Activated CD4-positive, alpha-beta T cell treated with anti-CD3 and anti-CD28 coated beads, Interleukin-2, amount 50 U/mL, for 48 hours (primary cell): ENCODE measurements around the gene MST1.

Experiments
- DNase-seq, 2 experiments: peaks; one replicate each; pipeline ENCODE4 v3.0.0-alpha.2; 2020

The MST1 gene

DNA sequence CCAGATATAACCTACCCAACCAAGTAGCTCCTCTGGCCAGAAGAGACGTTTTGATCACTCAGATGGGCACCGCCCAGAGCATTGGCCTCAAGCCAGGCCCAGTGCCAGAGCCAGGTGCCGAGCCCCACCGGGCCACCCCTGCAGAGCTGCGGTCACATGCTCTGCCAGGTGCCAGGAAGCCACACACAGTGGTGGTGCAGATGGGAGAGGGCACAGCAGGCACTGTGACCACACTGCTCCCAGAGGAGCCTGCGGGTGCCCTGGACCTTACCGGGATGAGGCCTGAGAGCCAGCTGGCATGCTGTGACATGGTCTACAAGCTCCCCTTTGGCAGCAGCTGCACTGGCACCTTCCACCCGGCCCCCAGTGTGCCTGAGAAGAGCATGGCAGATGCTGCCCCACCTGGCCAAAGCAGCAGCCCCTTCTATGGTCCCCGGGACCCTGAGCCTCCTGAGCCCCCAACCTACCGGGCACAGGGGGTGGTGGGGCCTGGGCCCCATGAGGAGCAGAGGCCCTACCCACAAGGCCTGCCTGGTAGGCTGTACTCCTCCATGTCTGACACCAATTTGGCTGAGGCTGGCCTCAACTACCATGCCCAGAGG, 34.2 kb downstream of the MST1 start:
- no peak for DNase-seq

GRCh38 chr3:49654176-49654825, 35.0 kb downstream of the MST1 start:
- DNase-seq = no peak

- no peak for DNase-seq
These were observed 35.7 kb downstream of the MST1 start for GRCh38 chr3:49653621-49654020.

DNA sequence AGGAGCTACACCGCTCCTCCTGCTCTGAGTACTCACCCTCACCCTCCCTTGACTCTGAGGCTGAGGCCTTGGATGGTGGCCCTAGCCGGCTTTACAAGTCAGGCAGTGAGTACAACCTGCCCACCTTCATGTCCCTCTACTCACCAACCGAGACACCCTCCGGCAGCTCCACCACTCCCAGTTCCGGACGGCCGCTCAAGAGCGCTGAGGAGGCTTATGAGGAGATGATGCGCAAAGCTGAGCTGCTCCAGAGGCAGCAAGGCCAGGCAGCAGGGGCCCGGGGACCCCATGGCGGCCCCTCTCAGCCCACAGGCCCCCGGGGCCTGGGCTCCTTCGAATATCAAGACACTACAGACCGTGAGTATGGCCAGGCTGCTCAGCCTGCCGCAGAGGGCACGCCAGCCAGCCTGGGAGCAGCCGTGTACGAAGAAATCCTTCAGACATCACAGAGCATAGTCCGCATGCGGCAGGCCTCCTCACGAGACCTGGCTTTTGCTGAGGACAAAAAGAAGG, 36.3 kb downstream of the MST1 start:
- no peak for DNase-seq

DNA sequence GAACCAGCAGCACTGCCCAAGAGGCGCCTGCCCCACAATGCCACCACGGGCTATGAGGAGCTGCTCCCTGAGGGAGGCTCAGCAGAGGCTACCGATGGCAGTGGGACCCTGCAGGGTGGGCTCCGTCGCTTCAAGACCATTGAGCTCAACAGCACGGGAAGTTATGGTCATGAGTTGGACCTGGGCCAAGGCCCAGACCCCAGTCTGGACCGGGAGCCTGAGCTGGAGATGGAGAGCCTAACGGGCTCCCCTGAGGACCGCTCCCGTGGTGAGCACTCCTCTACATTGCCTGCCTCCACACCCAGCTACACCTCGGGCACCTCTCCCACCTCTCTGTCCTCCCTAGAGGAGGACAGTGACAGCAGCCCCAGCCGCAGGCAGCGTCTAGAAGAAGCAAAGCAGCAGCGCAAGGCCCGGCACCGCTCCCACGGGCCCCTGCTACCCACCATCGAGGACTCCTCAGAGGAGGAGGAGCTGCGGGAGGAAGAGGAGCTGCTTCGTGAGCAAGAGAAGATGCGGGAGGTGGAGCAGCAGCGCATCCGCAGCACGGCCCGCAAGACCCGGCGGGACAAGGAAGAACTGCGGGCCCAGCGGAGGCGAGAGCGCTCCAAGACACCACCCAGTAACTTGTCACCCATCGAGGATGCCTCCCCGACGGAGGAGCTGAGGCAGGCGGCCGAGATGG, 36.9 kb downstream of the MST1 start:
- no peak for DNase-seq

DNA sequence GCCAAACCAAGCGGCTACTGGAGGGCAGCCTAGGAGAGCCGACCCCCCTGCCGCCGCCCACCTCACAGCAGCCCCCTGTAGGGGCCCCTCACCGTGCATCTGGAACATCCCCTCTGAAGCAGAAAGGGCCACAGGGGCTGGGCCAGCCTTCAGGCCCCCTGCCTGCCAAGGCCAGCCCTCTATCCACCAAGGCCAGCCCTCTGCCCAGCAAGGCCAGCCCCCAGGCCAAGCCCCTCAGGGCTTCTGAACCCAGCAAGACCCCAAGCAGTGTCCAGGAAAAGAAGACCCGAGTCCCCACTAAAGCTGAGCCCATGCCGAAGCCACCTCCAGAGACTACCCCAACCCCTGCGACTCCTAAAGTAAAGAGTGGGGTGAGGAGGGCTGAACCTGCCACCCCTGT, 38.6 kb downstream of the MST1 start:
- no peak for DNase-seq

DNA sequence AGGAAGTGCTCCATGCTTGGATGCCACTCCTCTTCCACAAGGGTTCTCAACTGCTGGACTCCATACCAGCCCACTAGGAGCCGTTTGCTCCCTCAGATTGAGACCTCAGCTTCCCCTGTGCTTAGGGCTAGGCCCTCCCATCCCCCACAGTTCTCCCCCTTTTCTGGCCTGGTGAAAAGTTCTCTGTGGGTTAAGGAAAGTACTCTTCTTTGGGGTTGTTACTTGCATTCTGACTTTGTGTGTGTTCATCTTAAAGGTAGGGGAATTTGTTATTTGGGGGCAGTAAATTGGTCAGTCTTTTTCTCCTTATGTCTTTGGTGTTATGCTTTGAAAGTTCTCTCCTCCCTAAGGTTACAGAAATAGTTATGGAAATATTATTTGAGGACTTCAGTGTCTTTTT, 39.1 kb downstream of the MST1 start:
- DNase-seq = no peak

DNA sequence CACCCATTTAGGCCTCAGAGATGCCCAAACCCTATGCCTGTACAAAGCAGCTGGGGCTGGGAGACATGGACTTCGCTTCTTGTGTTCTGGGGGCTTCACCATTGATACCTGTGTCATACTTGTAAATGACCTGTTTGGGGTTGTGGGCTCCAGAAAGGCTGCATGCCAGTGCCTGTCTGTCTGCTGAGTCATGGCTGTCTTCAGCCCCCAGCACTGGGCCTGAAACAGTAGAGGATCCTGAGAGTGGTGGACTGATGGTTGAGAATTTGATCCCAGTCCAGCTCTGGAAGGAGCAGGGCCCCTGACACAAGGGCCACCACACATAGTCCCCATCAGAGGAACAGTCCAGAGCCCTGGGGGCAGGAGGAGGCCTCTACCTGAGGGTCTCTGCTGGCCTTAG, 39.7 kb downstream of the MST1 start:
- no peak for DNase-seq

DNA sequence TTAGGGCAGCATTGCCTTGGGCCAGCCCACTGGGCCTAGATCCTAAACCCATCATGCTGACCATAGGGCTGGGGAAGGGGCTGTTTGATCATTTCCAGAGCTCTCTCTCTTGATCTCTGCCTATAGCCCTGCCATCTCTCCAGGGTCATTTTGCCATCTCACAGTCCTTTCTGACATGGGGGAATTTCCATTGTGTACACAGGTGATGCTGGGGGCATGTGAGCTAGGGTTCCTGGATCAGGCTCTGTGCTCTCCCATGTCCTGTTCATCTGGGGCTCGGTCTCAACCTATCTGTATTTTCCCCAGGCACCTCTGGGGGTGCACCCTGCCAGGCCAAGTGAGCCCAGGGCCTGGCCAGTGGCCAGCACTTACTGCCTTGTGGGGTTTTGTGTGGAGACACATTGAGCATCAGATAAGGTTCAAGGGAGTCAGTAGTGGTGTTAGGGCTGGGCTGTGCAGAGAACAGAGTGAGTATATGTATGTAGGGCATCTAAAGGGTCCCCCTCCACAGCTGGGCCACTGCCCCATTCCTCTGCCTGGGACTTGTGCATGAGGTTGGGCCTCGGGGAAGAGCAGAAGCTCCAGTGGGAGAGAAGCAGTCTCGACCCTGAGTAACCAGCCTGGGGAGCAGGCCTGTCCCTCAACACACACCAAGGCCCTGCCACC, 40.8 kb downstream of the MST1 start:
- no peak for DNase-seq

DNA sequence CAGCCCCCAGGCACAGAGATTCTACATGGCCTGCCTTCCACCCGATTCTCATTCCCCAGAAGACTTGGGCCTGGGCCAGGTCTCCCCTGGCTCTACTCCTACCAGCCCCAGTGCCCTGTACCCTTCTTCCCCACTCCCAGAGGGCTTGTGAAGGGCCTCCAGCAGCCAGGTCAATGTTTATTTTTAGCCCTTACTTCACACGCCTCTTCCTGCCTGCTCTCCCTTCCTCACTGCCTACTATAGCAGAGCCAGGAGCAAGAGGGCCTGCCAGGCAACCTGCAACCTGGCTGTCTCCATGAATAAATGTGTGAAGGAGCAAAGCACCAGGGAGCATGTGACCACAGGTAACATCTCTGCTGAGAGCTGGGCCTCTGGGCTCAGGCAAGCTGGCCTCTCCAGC, 41.5 kb downstream of the MST1 start:
- no peak for DNase-seq

- DNase-seq = no peak
These were observed 43.0 kb downstream of the MST1 start for GRCh38 chr3:49646236-49646635.

DNA sequence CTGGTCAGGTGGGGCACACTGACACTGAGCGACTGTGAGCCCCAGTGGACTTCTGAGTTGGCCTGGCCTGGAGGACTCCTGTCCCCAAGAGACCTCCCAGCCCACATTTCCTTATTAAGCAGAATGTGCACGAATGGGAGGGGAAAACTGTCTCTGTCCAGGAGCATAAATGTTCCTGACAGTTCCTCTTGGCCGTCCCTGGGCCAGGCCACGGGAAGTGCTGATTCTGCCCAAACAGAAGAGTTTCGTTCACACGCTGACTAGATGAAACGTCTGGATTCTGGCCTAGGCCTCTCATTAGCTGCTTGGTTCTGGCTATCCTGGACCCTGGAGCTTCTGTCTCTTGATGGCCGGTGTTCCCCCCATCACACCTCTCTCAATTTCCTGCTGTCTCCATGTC, 44.6 kb downstream of the MST1 start:
- no peak for DNase-seq

DNA sequence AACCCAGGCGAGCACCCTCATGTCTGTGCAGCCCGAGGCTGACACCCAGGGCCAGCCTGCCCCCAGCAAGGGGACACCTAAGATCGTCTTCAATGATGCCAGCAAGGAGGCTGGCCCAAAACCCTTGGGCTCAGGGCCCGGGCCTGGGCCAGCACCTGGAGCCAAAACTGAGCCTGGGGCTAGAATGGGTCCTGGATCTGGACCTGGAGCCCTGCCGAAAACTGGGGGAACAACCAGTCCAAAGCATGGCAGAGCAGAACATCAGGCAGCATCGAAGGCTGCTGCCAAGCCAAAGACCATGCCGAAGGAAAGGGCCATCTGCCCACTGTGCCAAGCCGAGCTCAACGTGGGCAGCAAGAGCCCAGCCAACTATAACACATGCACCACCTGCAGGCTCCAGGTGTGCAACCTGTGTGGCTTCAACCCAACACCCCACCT, 46.5 kb downstream of the MST1 start:
- no peak for DNase-seq

- no peak for DNase-seq
These were observed 47.2 kb downstream of the MST1 start for GRCh38 chr3:49641921-49642707.

GRCh38 chr3:49641292-49641691, 48.0 kb downstream of the MST1 start:
- DNase-seq = no peak

GRCh38 chr3:49639551-49639950, 49.7 kb downstream of the MST1 start:
- no peak for DNase-seq

DNA sequence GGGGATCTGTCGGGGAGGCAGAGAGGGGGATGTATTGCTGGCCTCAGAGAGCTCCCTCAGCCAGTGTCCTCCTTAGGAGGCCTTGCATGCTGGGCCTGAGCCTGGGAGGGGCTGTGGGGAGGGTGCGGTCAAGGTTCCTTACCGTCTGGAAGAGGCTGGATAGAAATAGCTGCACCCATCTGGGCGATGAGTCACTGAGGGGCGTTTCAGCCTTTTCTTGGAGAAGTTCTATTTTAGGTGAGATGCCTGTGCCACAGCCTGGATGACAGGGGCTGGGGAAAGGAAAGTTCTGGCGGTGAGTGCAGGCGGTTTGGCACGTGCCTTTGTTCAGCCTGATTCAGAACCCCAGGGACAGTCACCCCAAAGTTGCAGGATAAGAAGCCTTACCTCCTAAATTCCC, 50.8 kb downstream of the MST1 start:
- no peak for DNase-seq

GRCh38 chr3:49636883-49637609, 52.2 kb downstream of the MST1 start:
- peak in 1 of 2 experiments; percentile 13 for DNase-seq

DNA sequence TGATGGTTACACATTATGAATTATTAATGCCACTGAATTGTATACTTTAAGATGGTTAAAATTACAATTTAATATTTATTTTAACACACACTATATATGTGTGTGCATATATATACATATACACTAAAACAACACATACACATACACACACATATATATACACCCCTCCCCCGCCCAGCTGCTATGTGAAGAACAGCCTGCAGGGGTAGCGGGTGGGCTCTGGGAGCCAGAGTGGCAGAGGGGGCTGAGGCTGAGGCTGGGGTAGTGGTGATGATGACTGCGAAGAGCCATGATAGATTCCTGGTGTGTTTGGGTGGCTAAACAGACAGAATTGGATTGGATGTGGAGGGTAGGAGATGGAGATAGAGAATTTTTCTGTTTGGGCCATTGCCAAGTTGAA, 54.5 kb downstream of the MST1 start:
- no peak for DNase-seq
